Upper lobe of left lung (tissue), 6 donors: ENCODE results near the gene CDC23. TPM values are rescaled to one million over a fixed set of nuclear protein-coding genes. Genes with fewer than 3 reads are reported as not detected.

ENCODE experiments used
- ATAC-seq, 2 donors: fragments of 200-7000 bp; cut with Tn5 transposase; one replicate each; pipeline ENCODE4 v1.9.1; 2022; ENCODE audit warnings: mild to moderate bottlenecking in 2 of 2, moderate library complexity in 2 of 2; ENCODE audit not compliant: low FRiP score in 2 of 2
- DNase-seq, 2 donors: peaks; one replicate each; pipeline ENCODE4 v3.0.0-alpha.2; 2019 to 2020
- H3K27ac ChIP-seq, 4 donors: fragments of 200-600 bp; sonication (generic); one replicate each; pipeline ENCODE4 v1.5.1; 2016 to 2019
- H3K27me3 ChIP-seq, 4 donors: fragments of 200-600 bp; sonication (generic); one replicate each; pipeline ENCODE4 v1.5.1; 2017 to 2019
- H3K36me3 ChIP-seq, 4 donors: fragments of 200-600 bp; sonication (generic); one replicate each; pipeline ENCODE4 v1.5.1; 2016 to 2019
- H3K4me1 ChIP-seq, 4 donors: fragments of 200-600 bp; sonication (generic); one replicate each; pipeline ENCODE4 v1.5.1; 2018 to 2019
- H3K4me3 ChIP-seq, 4 donors: fragments of 200-600 bp; sonication (generic); one replicate each; pipeline ENCODE4 v1.5.1; 2017 to 2019; ENCODE audit warnings: mild to moderate bottlenecking in 2 of 4, moderate library complexity in 1 of 4
- H3K9me3 ChIP-seq, 4 donors: fragments of 200-600 bp; sonication (generic); one replicate each; pipeline ENCODE4 v1.5.1; 2018 to 2019
- EP300 ChIP-seq, 4 donors: sonication (generic); formaldehyde crosslinking; IDR thresholded peaks; one replicate each; pipeline ENCODE4 v1.5.1; 2017; ENCODE audit warnings: antibody characterized with exemption in 4 of 4, control low read depth in 2 of 4
- POLR2A ChIP-seq, 4 donors: fragments of 450-650 bp; IDR thresholded peaks; one replicate each; pipeline ENCODE4 v1.5.1; 2016 to 2017; ENCODE audit warnings: antibody characterized with exemption in 4 of 4, mild to moderate bottlenecking in 2 of 4
- POLR2AphosphoS5 ChIP-seq, 2 donors: sonication (generic); formaldehyde crosslinking; IDR thresholded peaks; one replicate each; pipeline ENCODE4 v1.5.1; 2017; ENCODE audit warnings: antibody characterized with exemption in 2 of 2
- WGBS, 2 donors: methylation state at CpG; one replicate each; pipeline ENCODE4 v1.1.5; 2017 to 2018; 5-methylcytosine and 5-hydroxymethylcytosine counted together
- total RNA-seq, 6 donors: library from RNA; depleted of rRNA in 4 of 6; stranded (reverse); fragments of >200 nt in 4 of 6; gene quantifications; one replicate each; pipeline versions ENCODE4 v1.1.0 to v1.2.1, GENCODE V29; 2016 to 2021
- TF ChIP-seq, protein P1 (sequence below), 6 experiments: fragments of 450-650 bp in 4 of 6; fragments of 200-600 bp in 2 of 6; sonication (generic) in 2 of 6; IDR thresholded peaks; one replicate each; pipeline ENCODE4 v1.5.1; 2016 to 2019; ENCODE audit warnings: antibody characterized with exemption in 6 of 6
- donor health status: DM: no; HTN: no; CAD: no; lungs with moderate emphysema.
- donor health status: DM: no; HTN: yes; CAD: no; lungs with severe emphysema.

CDC23 gene
- total RNA-seq, 6 donors from 2014 or later: 8.4 to 23.2 (median 17.3) TPM

GRCh38 chr5:138179277-138179857, 33.8 kb downstream of the CDC23 start:
- H3K27ac ChIP-seq: peak overlapping the region in 1 of 4 donors; percentile 90
- TF ChIP-seq POLR2AphosphoS5 (IDR thresholded peaks at IDR 0.05) (no peak), POLR2A (IDR thresholded peaks at IDR 0.05) (no peak), EP300 (IDR thresholded peaks at IDR 0.05) (no peak)
- TF ChIP-seq, protein P1, sequence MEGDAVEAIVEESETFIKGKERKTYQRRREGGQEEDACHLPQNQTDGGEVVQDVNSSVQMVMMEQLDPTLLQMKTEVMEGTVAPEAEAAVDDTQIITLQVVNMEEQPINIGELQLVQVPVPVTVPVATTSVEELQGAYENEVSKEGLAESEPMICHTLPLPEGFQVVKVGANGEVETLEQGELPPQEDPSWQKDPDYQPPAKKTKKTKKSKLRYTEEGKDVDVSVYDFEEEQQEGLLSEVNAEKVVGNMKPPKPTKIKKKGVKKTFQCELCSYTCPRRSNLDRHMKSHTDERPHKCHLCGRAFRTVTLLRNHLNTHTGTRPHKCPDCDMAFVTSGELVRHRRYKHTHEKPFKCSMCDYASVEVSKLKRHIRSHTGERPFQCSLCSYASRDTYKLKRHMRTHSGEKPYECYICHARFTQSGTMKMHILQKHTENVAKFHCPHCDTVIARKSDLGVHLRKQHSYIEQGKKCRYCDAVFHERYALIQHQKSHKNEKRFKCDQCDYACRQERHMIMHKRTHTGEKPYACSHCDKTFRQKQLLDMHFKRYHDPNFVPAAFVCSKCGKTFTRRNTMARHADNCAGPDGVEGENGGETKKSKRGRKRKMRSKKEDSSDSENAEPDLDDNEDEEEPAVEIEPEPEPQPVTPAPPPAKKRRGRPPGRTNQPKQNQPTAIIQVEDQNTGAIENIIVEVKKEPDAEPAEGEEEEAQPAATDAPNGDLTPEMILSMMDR (IDR thresholded peaks at IDR 0.05): no peak
- no peaks in the 10 kb centered on the region for H3K9me3 ChIP-seq
- H3K4me3 ChIP-seq: peak overlapping the region in 3 of 4 donors; percentile 79 to 88 (median 83)
- WGBS, 2 donors: 1 to 2% methylated on average over 23 of the region's 23 CpGs
- no peak for ATAC-seq
- no peaks in the 10 kb centered on the region for H3K27me3 ChIP-seq
- H3K4me1 ChIP-seq: peaks cover 14 to 29% (median 23%) of the 10 kb centered on the region in 4 donors
- peaks cover 3 to 29% (median 16%) of the 10 kb centered on the region in 4 donors for H3K36me3 ChIP-seq
- DNase-seq: no peak

DNA sequence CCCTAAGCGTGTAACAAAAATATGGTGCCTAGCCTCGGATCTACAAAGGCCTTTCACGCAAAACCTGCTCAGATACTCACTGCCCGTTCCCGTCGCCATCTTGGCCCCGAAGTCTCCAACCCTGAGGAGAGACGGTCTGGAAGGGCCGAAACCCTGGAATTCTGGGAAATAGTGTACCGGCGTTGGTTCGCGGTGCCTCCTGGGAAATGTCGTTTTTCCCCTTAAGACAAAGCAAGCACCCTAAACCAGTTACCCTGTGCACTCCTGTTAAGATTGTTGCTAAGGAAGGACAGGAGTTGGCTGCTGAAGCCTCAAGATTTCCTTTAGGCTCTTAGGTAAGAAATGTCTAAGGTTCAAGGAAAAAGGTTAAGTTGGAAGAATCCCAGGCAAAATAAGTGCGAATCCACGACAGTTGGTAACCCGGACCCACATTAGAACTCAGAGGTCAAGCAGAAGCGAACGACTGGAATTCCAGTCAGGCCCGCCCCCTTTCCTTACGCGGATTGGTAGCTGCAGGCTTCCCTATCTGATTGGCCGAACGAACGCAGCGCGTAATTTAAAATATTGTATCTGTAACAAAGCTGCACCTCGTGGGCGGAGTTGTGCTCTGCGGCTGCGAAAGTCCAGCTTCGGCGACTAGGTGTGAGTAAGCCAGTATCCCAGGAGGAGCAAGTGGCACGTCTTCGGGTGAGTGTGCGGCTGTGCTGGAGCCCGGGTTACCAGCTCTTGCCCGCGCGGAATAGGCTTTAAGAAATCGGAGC, 34.4 kb downstream of the CDC23 start, which contains the start of the genes BRD8 and KIF20A:
Gene BRD8, minus strand, starts transcription at position 115 of the 761 bp plus-strand sequence. Its CDS starts 16 bp downstream, at position 99.
Gene KIF20A, plus strand, starts transcription at position 597 of the 761 bp plus-strand sequence. CDS start 569 bp downstream, outside the sequence.
- H3K27me3 ChIP-seq: no peaks in the 10 kb centered on the region
- peaks cover 5 to 30% (median 13%) of the 10 kb centered on the region in 4 donors for H3K36me3 ChIP-seq
- DNase-seq (peak; percentile 49 to 97), ATAC-seq (peak; percentile 97 to 99)
- peak within 1 kb of the TSS; percentile 79 to 90 (median 84) for H3K27ac ChIP-seq
- H3K4me3 ChIP-seq: peak within 1 kb of the TSS; percentile 79 to 92 (median 86)
- 0% methylated on average over 9 to 41 of the region's 41 CpGs for WGBS, 2 donors
- no peaks in the 10 kb centered on the region for H3K9me3 ChIP-seq
- peaks cover 14 to 29% (median 23%) of the 10 kb centered on the region in 4 donors for H3K4me1 ChIP-seq
- TF ChIP-seq, protein P1 (IDR thresholded peaks at IDR 0.05): no peak
- TF ChIP-seq EP300 (IDR thresholded peaks at IDR 0.05): no peak
- peak in 2 of 4 donors; percentile 48 to 66 for TF ChIP-seq POLR2A (IDR thresholded peaks at IDR 0.05)
- peak; percentile 45 to 82 for TF ChIP-seq POLR2AphosphoS5 (IDR thresholded peaks at IDR 0.05)

- TF ChIP-seq, protein P1 (IDR thresholded peaks at IDR 0.05): no peak
- TF ChIP-seq EP300 (IDR thresholded peaks at IDR 0.05): no peak
- no peaks in the 10 kb centered on the region for H3K27me3 ChIP-seq
- peak; percentile 69 to 71 for ATAC-seq
- H3K9me3 ChIP-seq: no peaks in the 10 kb centered on the region
- WGBS, 2 donors: 0% methylated on average over 16 of the region's 16 CpGs
- H3K27ac ChIP-seq: peak overlapping the region; percentile 79 to 90 (median 84)
- H3K36me3 ChIP-seq: peaks cover 5 to 37% (median 17%) of the 10 kb centered on the region in 4 donors
- H3K4me1 ChIP-seq: peaks cover 14 to 29% (median 23%) of the 10 kb centered on the region in 4 donors
- H3K4me3 ChIP-seq: peak overlapping the region; percentile 79 to 92 (median 86)
- DNase-seq: peak in 1 of 2 donors; percentile 47
Measured at GRCh38 chr5:138177941-138178515, 35.1 kb downstream of the CDC23 start.

- Histone ChIP-seq H3K4me3 (no peak overlapping the region), H3K9me3 (no peaks in the 10 kb centered on the region), H3K27ac (no peak overlapping the region), H3K36me3 (peaks cover 57 to 99% (median 86%) of the 10 kb centered on the region in 4 donors), H3K4me1 (no peaks in the 10 kb centered on the region), H3K27me3 (no peaks in the 10 kb centered on the region)
- no peak for TF ChIP-seq POLR2A (IDR thresholded peaks at IDR 0.05)
- TF ChIP-seq, protein P1 (IDR thresholded peaks at IDR 0.05): no peak
- TF ChIP-seq EP300 (IDR thresholded peaks at IDR 0.05): no peak
- TF ChIP-seq POLR2AphosphoS5 (IDR thresholded peaks at IDR 0.05): no peak
- DNase-seq: no peak
- ATAC-seq: no peak
Measured at GRCh38 chr5:138170299-138170698, 42.8 kb downstream of the CDC23 start.
